BE2C (cell line): ENCODE measurements around the gene TYSND1.
A peak's percentile ranks its signal among the peaks of the same experiment; 100 is the strongest.
"Not testable (repeated sequence)": the region's sequence is repeated elsewhere in the genome, so short reads cannot be mapped to it uniquely, and the experiment has no call there.

Experiments used
- DNase-seq: peaks from one replicate; pipeline ENCODE4 v3.0.0-alpha.2; 2020
- H3K27me3 ChIP-seq: fragments of 250-450 bp; sonication (Bioruptor Pico); 2 replicates; pipeline ENCODE4 v1.5.1; 2020; ENCODE audit warnings: mild to moderate bottlenecking
- H3K36me3 ChIP-seq: fragments of 250-450 bp; sonication (Bioruptor Pico); 2 replicates; pipeline ENCODE4 v1.5.1; 2020; ENCODE audit warnings: mild to moderate bottlenecking
- H3K4me1 ChIP-seq: fragments of 250-450 bp; sonication (Bioruptor Pico); 2 replicates; pipeline ENCODE4 v1.5.1; 2020
- H3K4me3 ChIP-seq: 2 replicates; pipeline ENCODE4 v1.5.1; 2011; ENCODE audit warnings: low read depth, low read length
- H3K9me3 ChIP-seq: fragments of 250-450 bp; sonication (Bioruptor Pico); 2 replicates; pipeline ENCODE4 v1.5.1; 2020
- CTCF ChIP-seq: IDR thresholded peaks from 2 replicates; pipeline ENCODE4 v1.5.1; 2012; ENCODE audit warnings: mild to moderate bottlenecking, low read depth, low read length

The TYSND1 gene

GRCh38 chr10:70114902-70115301 lies 31.6 kb downstream of the TYSND1 start:
- Histone ChIP-seq H3K9me3 (no peaks in the 10 kb centered on the region), H3K36me3 (peaks cover 12% of the 10 kb centered on the region), H3K27me3 (no peaks in the 10 kb centered on the region), H3K4me3 (no peak overlapping the region), H3K4me1 (no peaks in the 10 kb centered on the region)
- TF ChIP-seq CTCF = no peak
- no peak for DNase-seq

DNA sequence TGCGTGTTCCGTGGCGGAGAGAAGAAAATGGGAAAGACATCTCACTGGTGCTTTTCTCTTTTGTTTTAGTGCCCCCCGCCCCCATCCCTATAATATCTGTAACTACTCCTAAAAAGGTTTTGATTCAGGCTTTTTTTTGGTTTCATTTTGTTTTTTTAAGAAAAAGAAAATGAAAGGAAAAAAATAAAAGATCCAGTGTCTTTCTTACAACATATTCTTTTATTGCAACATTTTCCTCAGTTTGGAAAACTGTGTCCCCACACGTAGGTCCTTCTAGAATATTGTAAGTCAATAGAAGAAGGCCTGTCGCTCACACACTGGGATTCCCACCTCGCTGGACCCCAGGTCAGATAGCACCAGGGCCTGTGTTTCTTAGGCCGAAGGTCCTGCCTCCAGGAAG lies 34.4 kb downstream of the TYSND1 start:
- H3K27me3 ChIP-seq = no peaks in the 10 kb centered on the region
- DNase-seq = no peak
- TF ChIP-seq CTCF = no peak
- H3K4me1 ChIP-seq = no peaks in the 10 kb centered on the region
- no peaks in the 10 kb centered on the region for H3K9me3 ChIP-seq
- H3K36me3 ChIP-seq = peaks cover 20% of the 10 kb centered on the region
- no peak overlapping the region for H3K4me3 ChIP-seq

GRCh38 chr10:70111496-70111895 lies 35.0 kb downstream of the TYSND1 start:
- H3K4me1 ChIP-seq = no peaks in the 10 kb centered on the region
- no peak overlapping the region for H3K4me3 ChIP-seq
- no peak for TF ChIP-seq CTCF
- H3K36me3 ChIP-seq = peaks cover 22% of the 10 kb centered on the region
- no peaks in the 10 kb centered on the region for H3K9me3 ChIP-seq
- DNase-seq = no peak
- H3K27me3 ChIP-seq = no peaks in the 10 kb centered on the region

GRCh38 chr10:70109064-70109729 lies 37.3 kb downstream of the TYSND1 start:
- peaks cover 18% of the 10 kb centered on the region for H3K36me3 ChIP-seq
- TF ChIP-seq CTCF = no peak
- no peak for DNase-seq
- no peaks in the 10 kb centered on the region for H3K4me1 ChIP-seq
- H3K9me3 ChIP-seq = no peaks in the 10 kb centered on the region
- no peak overlapping the region for H3K4me3 ChIP-seq
- no peaks in the 10 kb centered on the region for H3K27me3 ChIP-seq

GRCh38 chr10:70106958-70107791 lies 39.3 kb downstream of the TYSND1 start:
- no peak overlapping the region for H3K4me3 ChIP-seq
- no peaks in the 10 kb centered on the region for H3K27me3 ChIP-seq
- peak; percentile 72 for TF ChIP-seq CTCF
- H3K36me3 ChIP-seq = peaks cover 18% of the 10 kb centered on the region
- H3K9me3 ChIP-seq = no peaks in the 10 kb centered on the region
- DNase-seq = peak; percentile 76
- H3K4me1 ChIP-seq = no peaks in the 10 kb centered on the region

DNA sequence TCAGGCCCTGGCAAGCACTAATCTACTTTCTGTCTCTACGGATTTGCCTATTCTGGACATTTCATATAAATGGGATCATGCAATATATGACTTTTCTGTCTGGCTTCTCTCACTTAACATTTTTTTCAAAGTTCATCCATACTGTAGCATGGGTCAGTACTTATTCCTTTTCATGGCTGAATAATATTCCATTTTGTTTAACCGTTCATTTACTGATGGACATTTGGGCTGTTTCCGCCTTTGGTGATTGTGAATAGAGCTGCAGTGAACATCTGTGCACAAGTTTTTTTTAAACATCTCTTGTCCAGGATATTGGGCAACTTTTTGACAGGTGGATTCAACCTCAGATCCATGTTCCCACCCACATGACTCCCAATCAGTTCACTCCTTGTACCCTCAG lies 44.8 kb downstream of the TYSND1 start:
- no peak for TF ChIP-seq CTCF

GRCh38 chr10:70101068-70101562 lies 45.4 kb downstream of the TYSND1 start:
- peaks cover 19% of the 10 kb centered on the region for H3K36me3 ChIP-seq
- not testable (repeated sequence) for H3K4me1 ChIP-seq, DNase-seq, H3K9me3 ChIP-seq, H3K4me3 ChIP-seq, H3K27me3 ChIP-seq

More for the DNA sequence above, 44.8 kb downstream of the TYSND1 start:
- no peak overlapping the region for H3K4me3 ChIP-seq
- H3K9me3 ChIP-seq = no peaks in the 10 kb centered on the region
- H3K4me1 ChIP-seq = no peaks in the 10 kb centered on the region
- DNase-seq = no peak
- peaks cover 19% of the 10 kb centered on the region for H3K36me3 ChIP-seq
- no peaks in the 10 kb centered on the region for H3K27me3 ChIP-seq
